ENCODE data around the gene NALCN.

Gene NALCN

DNA sequence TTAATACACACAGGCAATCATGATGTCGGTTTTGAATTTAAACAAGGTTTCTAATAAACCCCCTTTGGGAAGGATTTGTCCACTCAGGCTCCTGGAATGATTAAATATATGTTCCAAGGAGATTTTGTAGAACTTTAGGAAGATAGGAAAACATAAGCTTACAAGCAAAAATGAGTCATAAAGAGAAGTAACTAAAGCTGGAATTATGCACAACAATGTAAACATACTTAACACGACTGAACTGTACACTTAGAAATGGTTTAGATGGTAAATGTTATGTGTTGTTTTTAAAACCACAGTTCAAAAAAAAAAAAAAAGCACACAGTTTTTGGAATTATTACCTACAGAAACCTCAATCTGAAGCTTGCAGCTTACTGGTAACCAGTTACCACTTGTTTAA lies 304.4 kb downstream of the NALCN start:
- FAIRE-seq = no peak

DNA sequence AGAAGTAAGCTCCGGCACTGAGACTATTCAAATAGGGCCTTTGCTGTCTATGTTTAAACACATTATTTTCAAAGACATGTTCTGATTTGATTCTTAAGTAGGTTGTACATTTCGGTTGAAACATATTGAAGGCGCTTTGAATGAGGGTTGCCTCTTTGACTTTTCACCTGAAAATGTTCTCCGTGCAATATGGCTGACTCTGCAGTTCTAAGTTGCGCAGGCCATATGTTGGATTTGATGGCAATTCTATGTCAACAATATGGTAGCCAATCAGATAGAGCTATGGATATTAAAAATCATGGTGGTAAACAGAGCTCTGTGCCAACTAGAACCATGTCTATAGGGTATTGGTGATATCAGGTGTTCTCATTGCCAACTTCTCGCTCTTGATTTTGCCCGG lies 307.3 kb downstream of the NALCN start:
- no peak for FAIRE-seq

DNA sequence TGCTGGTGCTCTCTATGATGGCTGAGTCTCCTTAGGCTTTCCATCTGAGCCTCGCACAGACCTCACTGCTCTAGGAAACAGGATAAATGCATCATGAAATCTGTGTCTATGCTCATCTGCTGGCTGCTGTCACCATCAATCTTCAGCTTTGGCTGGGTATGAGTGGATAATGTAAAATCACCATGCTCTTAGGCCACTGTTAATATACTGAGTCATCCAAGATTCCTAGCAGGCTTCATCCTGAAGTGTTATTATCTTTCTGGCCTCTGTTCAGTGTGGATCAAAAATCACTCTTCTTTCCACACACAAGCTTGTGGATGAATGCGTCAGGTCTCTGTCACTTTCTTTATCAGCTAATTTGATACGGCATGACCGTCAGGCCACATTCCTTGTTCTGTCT lies 317.4 kb downstream of the NALCN start:
- FAIRE-seq = no peak

DNA sequence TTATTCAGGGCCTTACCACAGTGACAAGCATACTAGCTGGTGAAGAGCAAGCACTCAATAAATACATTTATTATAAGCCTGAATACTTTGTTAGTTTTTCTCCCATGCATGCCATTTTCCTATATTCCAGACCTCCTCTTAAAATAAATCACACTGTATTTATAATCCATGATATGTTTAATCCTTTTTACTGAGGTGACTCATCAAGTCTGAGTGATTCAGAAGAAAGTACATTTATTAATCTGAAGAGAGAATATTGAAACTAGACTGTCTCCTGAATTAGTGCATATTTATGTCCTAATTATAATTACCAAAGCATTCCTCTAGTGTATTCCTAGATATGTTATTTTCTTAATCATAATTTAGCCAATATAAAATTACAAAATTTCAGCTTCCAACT lies 323.3 kb downstream of the NALCN start:
- no peak for FAIRE-seq

DNA sequence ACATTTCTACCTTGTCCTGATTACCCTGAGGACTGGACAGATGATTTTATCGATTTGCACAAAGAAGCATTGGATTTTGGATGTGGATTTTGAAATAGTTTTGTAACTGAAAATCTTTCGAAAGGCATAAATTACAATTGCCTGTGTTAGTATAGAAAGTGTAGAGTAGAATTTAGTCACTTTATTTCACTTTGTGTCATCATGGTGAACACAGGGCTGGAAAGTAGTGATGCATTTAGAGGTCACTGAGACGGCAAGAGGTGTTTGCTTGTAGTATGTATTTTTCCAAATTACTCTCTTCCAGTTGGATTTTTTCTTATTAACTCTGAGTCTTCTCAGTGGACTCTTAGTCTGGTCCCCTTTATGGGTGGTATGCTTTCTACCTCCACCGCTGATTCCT lies 326.0 kb downstream of the NALCN start:
- no peak for FAIRE-seq

DNA sequence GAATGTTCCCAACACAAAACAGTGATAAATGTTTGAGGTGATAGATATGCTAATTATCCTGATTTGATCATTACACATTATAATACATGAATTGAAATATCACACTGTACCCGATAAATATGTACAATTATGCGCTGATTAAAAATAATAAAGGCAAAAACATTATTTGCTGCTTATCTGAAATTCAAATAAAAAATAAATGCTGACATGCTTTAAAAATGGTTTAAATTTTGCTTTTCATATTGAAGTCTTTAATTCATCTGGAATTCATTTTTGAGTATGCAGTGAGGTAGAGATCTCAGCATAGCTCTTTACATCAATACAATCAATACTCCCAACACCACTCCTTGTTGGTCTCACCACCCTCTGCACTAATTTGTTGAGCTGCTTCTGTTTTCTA lies 330.8 kb downstream of the NALCN start:
- peak; percentile 11 for FAIRE-seq

DNA sequence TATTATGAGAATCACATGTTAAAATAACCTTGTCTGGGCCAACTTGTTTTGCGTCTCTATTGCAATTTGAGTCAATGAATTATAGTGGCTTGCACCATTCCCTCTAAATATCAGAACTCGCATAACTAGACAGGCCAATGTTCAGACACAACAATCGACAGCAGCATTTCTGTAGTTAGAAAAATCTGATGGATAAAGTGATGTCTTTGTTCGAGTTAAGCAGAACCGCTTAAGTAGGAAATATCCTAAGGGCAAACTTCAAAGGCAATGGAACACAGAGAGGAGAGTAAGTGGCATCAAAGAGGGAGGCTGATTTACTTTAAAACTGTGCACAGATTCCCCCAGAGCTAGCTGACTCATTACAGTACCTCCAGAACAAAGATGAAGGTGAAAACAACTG lies 333.9 kb downstream of the NALCN start:
- FAIRE-seq = no peak

DNA sequence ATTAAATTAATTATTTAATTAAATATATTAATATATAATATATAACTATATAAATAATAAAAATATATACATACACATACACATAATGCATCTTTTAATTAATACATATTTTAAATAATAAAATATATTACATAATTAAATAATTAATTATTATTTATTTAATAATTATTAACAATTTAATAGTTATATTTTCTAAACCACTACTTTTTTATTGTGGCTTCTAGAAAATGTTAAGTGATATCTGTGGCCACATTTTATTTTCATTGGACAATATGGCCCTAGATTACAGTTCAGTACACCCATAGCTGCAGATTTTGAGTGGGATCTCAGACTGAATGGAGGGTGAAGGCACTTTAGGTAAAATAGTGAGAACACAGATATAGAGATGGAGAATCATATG lies 335.7 kb downstream of the NALCN start:
- FAIRE-seq = no peak

DNA sequence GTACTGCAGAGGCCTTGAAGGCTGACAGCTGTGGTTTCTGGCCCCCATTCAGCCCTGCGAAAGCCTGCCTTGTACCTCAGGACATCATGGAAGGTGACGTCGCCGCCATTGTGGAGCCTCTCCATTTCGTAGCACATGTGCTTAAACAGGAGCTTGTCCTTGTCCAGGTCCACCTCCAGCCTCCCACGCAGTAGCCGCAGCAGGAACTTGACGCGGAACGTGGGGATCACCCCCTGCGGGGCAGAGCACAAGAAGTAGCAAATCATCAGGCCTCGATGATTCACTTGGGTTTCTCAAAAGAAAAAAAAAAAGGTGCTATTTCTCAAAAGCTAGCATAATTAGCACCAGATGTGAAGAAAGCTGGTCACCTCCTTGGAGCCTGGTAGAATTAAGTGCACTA lies 351.0 kb downstream of the NALCN start:
- no peak for FAIRE-seq

DNA sequence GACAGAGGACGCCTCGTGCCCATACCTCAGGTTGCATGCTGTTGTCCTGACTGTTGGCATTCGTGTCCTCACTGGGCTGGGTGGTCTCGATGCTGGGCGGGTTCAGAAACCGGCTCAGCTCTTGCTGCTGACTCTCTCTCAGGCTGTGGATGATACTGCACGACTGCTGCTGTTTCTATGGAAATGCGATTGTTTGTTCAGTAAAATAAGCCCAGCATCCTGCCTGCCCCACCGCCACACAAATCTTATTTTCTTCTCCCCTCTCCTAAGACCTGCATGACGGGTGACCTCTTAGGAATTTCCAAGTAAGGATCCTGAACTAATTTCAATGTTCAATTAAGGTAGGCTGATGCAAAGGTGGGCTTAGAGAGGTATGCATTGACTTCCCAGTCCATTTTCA lies 356.5 kb downstream of the NALCN start:
- no peak for FAIRE-seq

DNA sequence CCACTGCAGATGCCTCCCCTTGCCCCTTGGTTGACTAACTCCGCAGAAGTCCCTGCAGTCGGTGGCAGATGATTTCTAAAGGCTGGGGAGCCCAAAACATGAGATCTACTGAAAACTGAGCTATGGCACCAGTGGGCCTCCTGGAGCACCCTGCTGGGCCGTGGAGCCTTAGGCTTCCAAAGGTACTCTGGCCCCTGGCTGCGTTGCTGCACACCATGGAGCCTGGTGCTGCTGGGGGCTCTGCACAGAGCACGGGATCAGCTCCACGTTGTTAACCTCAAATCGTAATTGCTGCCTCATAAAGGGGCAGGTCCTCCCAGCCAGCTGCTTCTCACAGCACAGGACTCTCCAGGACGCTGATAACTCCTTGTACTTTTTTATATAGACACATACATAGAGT lies 357.5 kb downstream of the NALCN start:
- no peak for FAIRE-seq

DNA sequence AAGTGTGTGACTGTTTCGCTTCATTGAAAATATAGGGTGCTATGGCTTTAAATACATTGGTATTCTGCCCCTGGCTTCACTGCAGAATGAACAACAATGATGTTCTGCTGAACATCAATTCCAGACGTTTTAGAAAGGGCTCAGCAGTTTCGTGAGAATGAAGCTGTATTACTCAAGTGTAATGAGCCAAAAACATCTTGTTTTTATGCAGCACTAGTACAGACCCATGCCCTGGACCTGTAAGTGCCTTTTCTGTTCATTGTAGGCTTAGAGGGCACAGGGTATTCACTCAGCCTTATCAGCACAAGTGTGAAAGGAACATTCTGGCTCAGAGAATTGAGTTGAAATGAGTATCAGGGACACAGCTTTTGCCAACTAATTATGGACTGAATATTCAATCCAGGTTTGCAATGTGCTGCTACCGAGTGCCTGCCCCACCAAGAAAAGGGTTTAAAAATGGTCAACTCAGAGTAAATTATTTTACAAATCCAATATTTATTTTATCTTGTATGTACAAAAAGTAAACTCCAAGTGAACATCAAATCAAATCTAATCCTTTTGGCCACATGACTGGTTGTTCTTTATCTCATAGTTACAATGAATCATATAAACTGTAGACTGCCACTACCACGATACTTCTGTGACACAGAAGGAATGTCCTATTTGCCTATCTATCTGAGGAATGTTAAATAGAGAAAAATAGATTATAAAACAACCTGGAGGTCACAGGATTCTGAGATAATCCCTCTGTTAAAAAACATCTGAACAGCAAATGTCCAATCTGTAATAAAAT lies 362.8 kb downstream of the NALCN start:
- FAIRE-seq = no peak

DNA sequence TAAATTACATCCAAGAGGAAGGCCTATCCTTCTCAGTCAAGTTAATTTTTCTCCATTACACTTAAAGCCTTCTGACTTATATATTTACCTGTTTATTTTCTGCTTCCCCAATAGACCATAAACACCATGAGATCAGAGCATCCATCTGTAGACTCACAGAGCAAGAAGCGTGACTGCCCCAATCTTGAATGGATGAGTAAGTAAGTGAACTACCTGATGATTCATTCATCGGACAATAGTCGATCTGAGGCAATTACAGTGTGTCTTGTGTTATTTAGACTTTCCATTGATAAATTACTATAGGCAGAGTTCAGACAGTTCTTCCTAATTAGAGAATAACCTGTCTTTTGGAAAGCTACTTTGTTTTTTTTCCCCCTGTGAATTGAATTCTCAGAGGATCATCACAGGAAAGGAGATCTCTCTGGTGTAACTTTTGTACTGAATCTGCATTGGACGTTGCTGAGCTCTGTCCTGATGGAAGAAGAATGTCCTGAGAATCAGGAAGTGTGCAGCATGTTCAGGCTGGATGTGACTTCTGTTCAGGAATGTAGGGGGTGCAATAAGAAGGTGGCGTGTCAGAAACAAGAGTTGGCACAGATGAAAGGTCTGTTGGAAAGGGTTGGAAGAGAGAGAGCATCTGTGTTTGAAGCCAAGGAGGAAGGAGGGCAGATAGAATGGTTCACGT lies 367.0 kb downstream of the NALCN start:
- no peak for FAIRE-seq

DNA sequence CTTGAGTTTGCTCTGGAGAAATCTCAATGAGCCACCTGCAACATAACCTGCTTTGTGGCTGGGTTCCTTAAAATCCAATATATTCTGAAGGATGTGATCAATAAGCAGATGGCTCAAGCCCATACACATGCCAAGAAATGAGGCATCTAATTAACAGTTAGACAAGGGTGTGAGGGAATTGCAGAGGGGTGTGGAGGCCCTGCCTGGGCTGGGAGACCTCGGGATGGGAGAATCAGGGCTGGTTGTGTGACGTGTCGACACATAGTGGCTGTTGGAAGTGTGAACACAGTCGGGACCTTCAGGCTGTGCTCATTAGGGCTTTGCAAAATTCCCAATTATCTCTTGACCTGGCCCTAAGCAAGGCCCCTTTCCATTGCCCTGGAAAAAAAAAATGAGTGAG lies 379.8 kb downstream of the NALCN start:
- FAIRE-seq = no peak

DNA sequence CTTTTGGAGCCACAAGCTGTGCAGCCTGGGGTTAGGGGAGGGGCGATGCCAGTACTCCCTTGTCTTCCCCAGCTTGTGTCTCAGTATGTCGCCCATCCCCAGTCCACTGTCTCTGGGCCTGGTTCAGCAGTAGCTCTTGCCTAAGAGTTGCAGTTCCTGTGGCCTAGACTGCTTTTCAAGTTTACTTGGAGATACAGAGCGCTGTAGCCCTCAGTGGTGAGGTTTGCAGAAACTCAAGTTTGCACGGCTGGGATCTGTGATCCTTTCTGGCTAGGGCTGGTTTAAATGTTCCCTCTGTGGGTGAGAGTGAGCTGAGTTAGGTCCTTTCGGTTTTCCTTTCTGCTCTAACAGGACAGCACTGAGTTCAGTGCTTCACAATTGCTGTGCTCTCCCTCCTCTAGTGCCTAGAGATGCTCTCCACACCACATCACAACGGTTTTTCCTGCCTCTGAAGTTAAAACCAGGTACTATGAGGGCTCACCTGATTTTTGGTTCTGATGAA lies 381.1 kb downstream of the NALCN start:
- FAIRE-seq = no peak

DNA sequence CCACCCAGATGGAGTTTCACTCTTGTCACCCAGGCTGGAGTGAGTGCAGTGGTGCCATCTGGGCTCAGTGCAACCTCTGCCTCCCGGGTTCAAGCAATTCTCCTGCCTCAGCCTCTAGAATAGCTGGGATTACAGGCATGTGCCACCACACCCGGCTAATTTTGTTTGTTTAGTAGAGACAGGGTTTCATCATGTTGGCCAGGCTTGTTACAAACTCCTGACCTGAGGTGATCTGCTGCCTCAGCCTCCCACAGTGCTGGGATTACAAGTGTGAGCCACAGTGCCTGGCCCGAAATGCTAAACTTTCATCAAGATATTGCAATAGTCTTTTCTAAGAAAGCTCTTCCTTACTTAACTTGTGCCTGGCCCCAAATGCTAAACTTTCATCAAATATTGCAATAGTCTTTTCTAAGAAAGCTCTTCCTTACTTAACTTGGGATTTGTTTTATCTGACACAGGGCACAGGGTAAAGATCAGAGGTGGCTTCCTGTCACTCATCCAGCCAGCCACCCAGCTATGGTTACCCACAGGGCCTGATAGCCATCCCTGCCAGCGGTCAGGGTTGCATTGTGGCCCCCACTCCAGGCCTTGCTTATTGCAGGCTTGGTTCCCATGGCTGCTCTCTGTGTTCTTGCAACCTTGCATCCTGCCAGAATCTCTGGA lies 389.4 kb downstream of the NALCN start:
- FAIRE-seq = no peak

DNA sequence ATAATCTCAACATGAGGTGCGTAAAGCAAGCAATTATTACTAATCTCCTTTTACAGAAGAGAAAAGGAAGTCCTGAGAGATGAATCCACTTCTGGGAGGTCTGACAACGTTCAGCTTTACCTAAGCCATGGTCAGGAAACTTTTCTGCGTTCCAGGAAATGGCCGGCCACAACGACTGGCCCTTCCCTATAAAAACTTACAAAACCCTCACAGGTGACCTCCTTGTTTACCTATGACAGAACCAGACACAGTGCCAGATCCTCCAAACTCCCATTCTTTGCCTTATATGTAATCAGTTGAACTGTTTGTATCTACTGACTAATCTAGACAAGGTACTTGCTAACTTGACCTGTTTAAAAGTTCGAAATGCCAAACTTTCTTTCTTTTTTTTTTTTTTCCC lies 390.0 kb downstream of the NALCN start:
- FAIRE-seq = no peak

DNA sequence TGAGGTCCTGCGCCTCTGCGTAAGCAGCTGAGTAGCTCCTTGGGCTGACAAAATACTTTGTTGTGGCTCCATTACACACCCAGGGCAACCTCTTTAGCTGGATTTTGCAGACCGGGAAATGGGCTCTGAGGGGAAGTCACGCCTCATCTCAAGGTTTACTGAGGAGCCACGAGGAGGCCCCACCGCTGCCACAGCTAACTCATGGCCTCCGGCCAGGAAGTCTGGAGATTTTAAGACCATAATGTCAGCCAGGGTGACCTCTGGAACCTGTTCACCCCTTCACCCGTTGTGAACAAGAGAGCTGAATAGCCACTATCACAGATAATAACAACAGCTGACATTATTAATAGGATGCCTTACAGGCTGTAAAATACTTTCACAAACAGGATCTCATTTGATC lies 390.4 kb downstream of the NALCN start:
- FAIRE-seq = no peak

DNA sequence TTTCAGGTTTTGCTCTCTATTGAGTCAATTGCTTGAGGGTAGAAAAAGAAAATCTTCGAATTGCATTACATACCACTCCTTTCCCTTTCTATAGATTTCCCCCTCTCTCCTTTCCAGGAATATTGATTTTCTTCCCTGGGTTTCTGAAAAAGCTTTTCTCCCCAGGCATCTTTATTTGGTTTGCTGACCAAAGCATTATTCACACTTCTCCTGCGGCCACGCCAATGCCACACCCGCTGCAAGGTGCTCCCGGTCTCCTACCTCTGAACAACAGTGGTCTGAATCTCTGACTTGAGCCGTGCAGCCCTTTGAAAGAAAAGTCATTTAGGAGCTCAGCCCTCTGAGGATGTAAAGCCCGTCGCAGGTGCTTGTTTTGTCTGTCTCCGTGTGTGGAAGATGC lies 390.8 kb downstream of the NALCN start:
- no peak for FAIRE-seq

DNA sequence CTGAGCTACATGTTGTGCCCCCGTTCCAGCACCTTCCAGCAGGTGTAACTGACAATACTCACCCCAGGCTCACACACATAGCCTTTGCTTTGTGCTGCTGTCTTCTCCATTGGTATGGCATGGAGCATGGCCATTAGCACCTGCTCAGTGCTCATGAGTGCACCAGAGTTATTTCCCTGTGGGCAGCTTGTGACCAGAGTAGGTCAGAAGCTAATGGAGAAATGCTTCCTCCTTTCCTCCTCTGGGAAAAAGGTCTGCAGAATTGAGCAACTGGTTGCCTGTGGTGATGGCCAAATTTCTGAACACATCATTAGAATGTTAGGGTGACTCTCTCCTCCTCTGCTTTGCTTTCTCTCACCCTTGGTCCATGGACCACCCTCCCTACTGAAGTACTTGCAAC lies 397.2 kb downstream of the NALCN start:
- FAIRE-seq = no peak

DNA sequence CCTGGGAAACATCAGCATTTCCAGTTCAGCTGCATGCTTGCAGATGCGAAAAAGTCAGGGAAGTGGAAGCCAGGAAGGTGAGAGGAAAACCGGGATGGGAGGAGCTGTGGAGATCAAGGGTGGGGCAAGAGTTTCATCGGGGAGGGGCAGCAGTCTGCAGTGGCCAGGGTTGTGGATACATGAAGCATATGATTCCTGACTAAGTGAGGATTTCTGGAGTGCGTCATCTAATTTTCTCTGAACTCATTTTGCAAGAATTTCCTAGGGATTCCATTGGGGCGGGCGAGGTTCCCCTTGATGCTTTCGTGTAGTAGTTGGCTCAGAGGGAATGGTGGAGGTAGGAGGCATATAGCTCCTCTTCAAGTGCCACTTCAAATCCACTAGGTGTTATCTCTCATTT lies 397.6 kb downstream of the NALCN start:
- no peak for FAIRE-seq

DNA sequence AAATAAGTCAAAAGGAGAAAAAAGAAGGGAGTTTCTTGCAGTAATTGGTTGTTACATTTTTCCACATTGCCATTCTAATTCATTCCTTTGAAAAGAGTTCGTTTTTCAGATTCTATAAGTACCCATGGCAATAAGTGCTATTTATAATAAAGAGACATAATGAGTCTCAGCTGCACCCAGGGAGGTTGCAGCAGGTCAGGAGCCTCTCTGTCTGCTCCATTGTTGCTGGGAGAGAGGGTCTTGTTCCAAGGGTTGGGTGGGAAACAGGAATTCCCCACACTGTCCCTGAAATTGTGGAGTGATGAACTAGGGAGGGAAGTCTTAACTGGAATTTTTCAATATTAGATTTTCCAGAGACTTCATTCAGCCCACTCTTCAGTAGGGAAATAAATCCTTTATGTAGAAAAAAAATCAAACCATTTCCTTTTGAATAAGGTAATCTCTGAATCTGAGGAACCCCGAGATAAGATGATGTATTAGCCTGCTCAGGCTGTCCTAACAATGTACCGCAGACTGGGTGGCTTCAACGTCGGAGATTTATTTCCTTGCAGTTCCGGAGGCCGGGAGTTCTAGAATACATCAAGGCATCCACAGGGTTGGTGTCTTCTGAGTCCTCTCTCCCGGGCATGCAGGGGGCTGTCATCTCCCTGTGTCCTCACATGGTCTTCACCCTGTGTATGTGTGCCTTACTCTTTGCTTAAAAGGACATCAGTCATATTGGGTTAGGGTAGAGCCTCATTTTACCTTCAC lies 399.0 kb downstream of the NALCN start:
- no peak for FAIRE-seq

DNA sequence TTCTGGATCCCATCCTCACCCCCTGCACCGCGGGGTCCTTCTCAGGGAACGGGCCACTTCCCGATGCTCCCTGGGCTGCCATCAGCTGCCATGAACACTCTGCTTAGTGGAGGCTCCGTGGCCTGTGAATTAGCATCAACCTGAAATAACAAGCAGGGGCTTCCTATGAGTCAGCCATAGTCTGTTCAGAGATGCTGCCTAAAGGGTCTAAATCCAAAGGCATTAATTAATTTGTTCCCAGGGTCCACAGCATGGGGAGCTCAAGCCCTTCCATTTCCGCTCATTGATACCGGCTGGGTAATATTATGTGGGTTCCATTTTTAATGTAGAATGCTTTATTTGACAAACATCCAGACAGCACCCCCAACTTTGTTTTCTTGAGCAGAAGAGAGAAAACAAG lies 399.8 kb downstream of the NALCN start:
- no peak for FAIRE-seq

Measured in A204.1 (cell line).